ENCODE results near the gene RAPGEF6.

DNA sequence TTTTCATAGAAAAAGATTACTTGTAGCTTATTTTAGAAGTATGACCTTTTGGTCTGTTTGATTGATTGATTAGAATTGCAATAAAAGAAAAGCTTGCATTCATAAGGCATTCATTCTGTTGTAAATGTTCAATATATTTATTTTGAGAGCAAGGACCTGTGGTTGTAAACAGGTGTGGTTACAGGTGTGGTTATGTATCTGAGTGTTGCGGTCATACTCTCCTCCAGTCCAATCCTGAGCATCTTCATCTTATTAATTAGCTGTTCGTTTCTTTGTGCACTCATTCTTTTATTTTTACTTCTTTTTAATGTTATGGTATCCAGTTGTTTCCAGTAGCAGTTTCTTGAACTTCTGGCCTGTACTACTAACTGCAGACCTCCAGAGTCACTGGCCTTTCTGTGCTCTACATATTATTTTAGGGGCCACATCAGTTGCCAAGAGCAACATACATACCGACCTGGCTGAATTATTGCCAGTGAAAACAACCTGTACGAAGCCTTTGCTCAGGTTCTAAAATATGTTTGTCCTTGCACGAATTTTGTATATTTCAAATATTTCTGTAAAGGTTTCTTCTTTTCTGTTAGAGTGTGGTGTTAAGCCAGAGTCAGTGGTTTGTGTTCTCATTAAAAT is 242.4 kb downstream of the RAPGEF6 start:
- TF ChIP-seq, protein P1, sequence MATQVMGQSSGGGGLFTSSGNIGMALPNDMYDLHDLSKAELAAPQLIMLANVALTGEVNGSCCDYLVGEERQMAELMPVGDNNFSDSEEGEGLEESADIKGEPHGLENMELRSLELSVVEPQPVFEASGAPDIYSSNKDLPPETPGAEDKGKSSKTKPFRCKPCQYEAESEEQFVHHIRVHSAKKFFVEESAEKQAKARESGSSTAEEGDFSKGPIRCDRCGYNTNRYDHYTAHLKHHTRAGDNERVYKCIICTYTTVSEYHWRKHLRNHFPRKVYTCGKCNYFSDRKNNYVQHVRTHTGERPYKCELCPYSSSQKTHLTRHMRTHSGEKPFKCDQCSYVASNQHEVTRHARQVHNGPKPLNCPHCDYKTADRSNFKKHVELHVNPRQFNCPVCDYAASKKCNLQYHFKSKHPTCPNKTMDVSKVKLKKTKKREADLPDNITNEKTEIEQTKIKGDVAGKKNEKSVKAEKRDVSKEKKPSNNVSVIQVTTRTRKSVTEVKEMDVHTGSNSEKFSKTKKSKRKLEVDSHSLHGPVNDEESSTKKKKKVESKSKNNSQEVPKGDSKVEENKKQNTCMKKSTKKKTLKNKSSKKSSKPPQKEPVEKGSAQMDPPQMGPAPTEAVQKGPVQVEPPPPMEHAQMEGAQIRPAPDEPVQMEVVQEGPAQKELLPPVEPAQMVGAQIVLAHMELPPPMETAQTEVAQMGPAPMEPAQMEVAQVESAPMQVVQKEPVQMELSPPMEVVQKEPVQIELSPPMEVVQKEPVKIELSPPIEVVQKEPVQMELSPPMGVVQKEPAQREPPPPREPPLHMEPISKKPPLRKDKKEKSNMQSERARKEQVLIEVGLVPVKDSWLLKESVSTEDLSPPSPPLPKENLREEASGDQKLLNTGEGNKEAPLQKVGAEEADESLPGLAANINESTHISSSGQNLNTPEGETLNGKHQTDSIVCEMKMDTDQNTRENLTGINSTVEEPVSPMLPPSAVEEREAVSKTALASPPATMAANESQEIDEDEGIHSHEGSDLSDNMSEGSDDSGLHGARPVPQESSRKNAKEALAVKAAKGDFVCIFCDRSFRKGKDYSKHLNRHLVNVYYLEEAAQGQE (IDR thresholded peaks at IDR 0.05; ENCODE audit: insufficient read depth in 1 of 2, low read depth in 2 of 2, low read length in 1 of 2), result no peak
- TF ChIP-seq, protein P2, sequence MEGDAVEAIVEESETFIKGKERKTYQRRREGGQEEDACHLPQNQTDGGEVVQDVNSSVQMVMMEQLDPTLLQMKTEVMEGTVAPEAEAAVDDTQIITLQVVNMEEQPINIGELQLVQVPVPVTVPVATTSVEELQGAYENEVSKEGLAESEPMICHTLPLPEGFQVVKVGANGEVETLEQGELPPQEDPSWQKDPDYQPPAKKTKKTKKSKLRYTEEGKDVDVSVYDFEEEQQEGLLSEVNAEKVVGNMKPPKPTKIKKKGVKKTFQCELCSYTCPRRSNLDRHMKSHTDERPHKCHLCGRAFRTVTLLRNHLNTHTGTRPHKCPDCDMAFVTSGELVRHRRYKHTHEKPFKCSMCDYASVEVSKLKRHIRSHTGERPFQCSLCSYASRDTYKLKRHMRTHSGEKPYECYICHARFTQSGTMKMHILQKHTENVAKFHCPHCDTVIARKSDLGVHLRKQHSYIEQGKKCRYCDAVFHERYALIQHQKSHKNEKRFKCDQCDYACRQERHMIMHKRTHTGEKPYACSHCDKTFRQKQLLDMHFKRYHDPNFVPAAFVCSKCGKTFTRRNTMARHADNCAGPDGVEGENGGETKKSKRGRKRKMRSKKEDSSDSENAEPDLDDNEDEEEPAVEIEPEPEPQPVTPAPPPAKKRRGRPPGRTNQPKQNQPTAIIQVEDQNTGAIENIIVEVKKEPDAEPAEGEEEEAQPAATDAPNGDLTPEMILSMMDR (IDR thresholded peaks at IDR 0.05), result no peak
- no peak for TF ChIP-seq POLR2AphosphoS5 (IDR thresholded peaks at IDR 0.05; ENCODE audit: low read depth, low read length)
- no peak for TF ChIP-seq SIN3A (IDR thresholded peaks at IDR 0.05; ENCODE audit: borderline replicate concordance, insufficient read depth, low read depth, low read length)
- TF ChIP-seq TCF7L2 (IDR thresholded peaks at IDR 0.05; ENCODE audit: low read depth, low read length), result no peak
